Keratinocyte (primary cell): ENCODE data around the gene REPS2. TPM values are rescaled to one million over a fixed set of nuclear protein-coding genes. Genes with fewer than 3 reads are reported as not detected.

ENCODE experiments used
- DNase-seq: peaks from one replicate; pipeline ENCODE4 v3.0.0-alpha.2; 2011; ENCODE audit warnings: low read depth, missing footprints, low spot score
- FAIRE-seq: peaks from 2 replicates; lab custom pipeline; 2011; peaks lifted over from hg19 to GRCh38; lab: Jason Lieb, UNC
- H2AFZ ChIP-seq: 2 replicates; pipeline ENCODE4 v1.6.0; 2012; ENCODE audit warnings: low read length, control low read depth, inconsistent platforms; ENCODE audit not compliant: control insufficient read depth
- H3K27ac ChIP-seq: 2 replicates; pipeline ENCODE4 v1.5.1; 2011; ENCODE audit warnings: low read length; ENCODE audit not compliant: control insufficient read depth, insufficient read depth
- H3K27me3 ChIP-seq: 3 replicates; pipeline ENCODE4 v1.6.0; 2011; ENCODE audit warnings: low read length; ENCODE audit not compliant: control insufficient read depth, insufficient read depth; ENCODE audit errors: extremely low read depth
- H3K36me3 ChIP-seq, 2 experiments: 2 replicates in 1 of 2; 3 replicates in 1 of 2; pipeline ENCODE4 v1.5.1; 2011; ENCODE audit warnings: low read length in 2 of 2, mild to moderate bottlenecking in 1 of 2; ENCODE audit not compliant: control insufficient read depth in 2 of 2, insufficient read depth in 2 of 2; ENCODE audit errors: extremely low read depth in 1 of 2
- H3K4me1 ChIP-seq: 3 replicates; pipeline ENCODE4 v1.5.1; 2011; ENCODE audit warnings: low read length; ENCODE audit not compliant: control insufficient read depth, insufficient read depth; ENCODE audit errors: extremely low read depth
- H3K4me2 ChIP-seq: 3 replicates; pipeline ENCODE4 v1.6.0; 2011; ENCODE audit warnings: low read depth, low read length; ENCODE audit not compliant: control insufficient read depth, insufficient read depth; ENCODE audit errors: extremely low read depth
- H3K4me3 ChIP-seq, 3 experiments: fragments of 200-600 bp in 1 of 3; sonication (generic) in 1 of 3; 2 replicates in 2 of 3; 3 replicates in 1 of 3; pipeline ENCODE4 v1.5.1; 2011 to 2016; ENCODE audit warnings: low read length in 3 of 3, mild to moderate bottlenecking in 3 of 3, control low read depth in 2 of 3, inconsistent platforms in 1 of 3, low read depth in 1 of 3, mixed read lengths in 1 of 3, mixed run types in 1 of 3, moderate library complexity in 1 of 3; ENCODE audit not compliant: control insufficient read depth in 2 of 3, insufficient read depth in 2 of 3; ENCODE audit errors: extremely low read depth in 1 of 3
- H3K79me2 ChIP-seq: 2 replicates; pipeline ENCODE4 v1.6.0; 2012; ENCODE audit warnings: low read length; ENCODE audit not compliant: control insufficient read depth, insufficient read depth
- H3K9ac ChIP-seq: 3 replicates; pipeline ENCODE4 v1.6.0; 2011; ENCODE audit warnings: low read length; ENCODE audit not compliant: control insufficient read depth, insufficient read depth; ENCODE audit errors: extremely low read depth
- H3K9me1 ChIP-seq: 3 replicates; pipeline ENCODE4 v1.6.0; 2011; ENCODE audit warnings: low read length; ENCODE audit not compliant: control insufficient read depth, insufficient read depth; ENCODE audit errors: extremely low read depth
- H3K9me3 ChIP-seq: 2 replicates; pipeline ENCODE4 v1.5.1; 2012; ENCODE audit warnings: low read depth, low read length; ENCODE audit not compliant: control insufficient read depth
- H4K20me1 ChIP-seq: 3 replicates; pipeline ENCODE4 v1.6.0; 2011; ENCODE audit warnings: low read length; ENCODE audit not compliant: control insufficient read depth, insufficient read depth; ENCODE audit errors: extremely low read depth
- CTCF ChIP-seq, 3 experiments: IDR thresholded peaks in 1 of 3; conservative IDR thresholded peaks in 1 of 3; optimal IDR thresholded peaks in 1 of 3; 2 replicates in 2 of 3; 3 replicates in 1 of 3; pipeline versions ENCODE3 to v1.5.1; 2011; ENCODE audit warnings: low read length in 3 of 3, mild to moderate bottlenecking in 3 of 3, moderate library complexity in 2 of 3, control low read depth in 1 of 3, inconsistent platforms in 1 of 3; ENCODE audit not compliant: insufficient read depth in 2 of 3; ENCODE audit errors: extremely low read depth in 1 of 3
- EZH2 ChIP-seq: IDR thresholded peaks from one replicate; pipeline ENCODE4 v1.6.1; 2012; ENCODE audit warnings: inconsistent platforms, mild to moderate bottlenecking, low read length, moderate library complexity
- dilution Hi-C: fragments of 300-500 bp; cut with MboI; formaldehyde crosslinking; loops from one replicate; pipeline ENCODE4 v1.7.0; 2020; ENCODE audit warnings: low sequenced_read_pairs; ENCODE audit not compliant: extremely low pct_ligation_motif_present
- polyA plus RNA-seq, 5 experiments: library from polyadenylated mRNA; depleted of rRNA in 3 of 5; stranded (reverse) in 3 of 5; stranded (forward) in 1 of 5; unstranded in 1 of 5; fragments of >200 nt; gene quantifications; 1 replicate in 1 of 5; 2 replicates in 3 of 5; 3 replicates in 1 of 5; pipeline versions ENCODE4 v1.2.1 to v1.2.3, GENCODE V29; 2011 to 2012; ENCODE audit warnings: missing spikeins in 2 of 5, low read depth in 1 of 5, low replicate concordance in 1 of 5

The REPS2 gene
- polyA plus RNA-seq, 1 donor (not counting 4 experiments of a cell fraction or from before 2014, with no cell fraction given): 2.4 TPM

GRCh38 chrX:16903274-16904022, 43.0 kb upstream of the REPS2 start:
- dilution Hi-C loops: no loop called here
- FAIRE-seq: no peak

DNA sequence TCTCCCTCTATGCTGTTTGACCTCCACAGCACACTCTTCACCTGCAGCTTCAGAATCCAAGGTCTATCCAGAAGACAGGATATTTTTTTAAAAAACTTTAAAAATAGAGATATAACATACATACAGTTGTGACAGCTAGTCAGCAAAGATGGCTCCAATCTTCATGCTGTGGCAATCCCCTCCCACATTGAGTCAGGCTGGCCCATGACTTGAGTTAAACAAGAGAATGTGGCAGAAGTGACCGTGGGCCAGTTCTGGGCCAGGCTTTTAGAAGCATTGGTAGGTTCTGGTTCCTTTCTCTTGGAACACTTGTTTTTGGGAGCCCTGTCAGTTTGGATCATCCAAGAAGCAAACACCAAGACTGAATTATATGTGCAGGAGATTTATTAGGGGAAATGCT, 36.1 kb upstream of the REPS2 start:
- H3K27ac ChIP-seq: no peak overlapping the region
- no peak overlapping the region for H3K4me2 ChIP-seq
- no peak for TF ChIP-seq CTCF (optimal IDR thresholded peaks at IDR 0.05 in 1 of 3, IDR thresholded peaks at IDR 0.05 in 1 of 3, conservative IDR thresholded peaks at IDR 0.05 in 1 of 3; ENCODE audit: extremely low read depth in 1 of 3, insufficient read depth in 2 of 3, low read length in 3 of 3)
- TF ChIP-seq EZH2: no peak
- H4K20me1 ChIP-seq: no peaks in the 10 kb centered on the region
- no peaks in the 10 kb centered on the region for H3K9me1 ChIP-seq
- FAIRE-seq (no peak), DNase-seq (no peak)
- no peaks in the 10 kb centered on the region for H3K9me3 ChIP-seq
- H3K36me3 ChIP-seq: no peaks in the 10 kb centered on the region
- dilution Hi-C loops: no loop called here
- H3K9ac ChIP-seq: no peak overlapping the region
- no peak overlapping the region for H2AFZ ChIP-seq
- no peaks in the 10 kb centered on the region for H3K79me2 ChIP-seq
- no peak overlapping the region for H3K4me3 ChIP-seq
- H3K4me1 ChIP-seq: no peaks in the 10 kb centered on the region
- no peaks in the 10 kb centered on the region for H3K27me3 ChIP-seq

More at GRCh38 chrX:16903274-16904022, 43.0 kb upstream of the REPS2 start:
- Histone ChIP-seq H3K36me3 (no peaks in the 10 kb centered on the region), H3K27ac (no peak overlapping the region), H3K4me2 (no peak overlapping the region), H4K20me1 (no peaks in the 10 kb centered on the region), H2AFZ (no peak overlapping the region), H3K27me3 (no peaks in the 10 kb centered on the region), H3K9ac (no peak overlapping the region), H3K79me2 (no peaks in the 10 kb centered on the region), H3K9me3 (no peaks in the 10 kb centered on the region), H3K9me1 (no peaks in the 10 kb centered on the region), H3K4me1 (no peaks in the 10 kb centered on the region), H3K4me3 (no peak overlapping the region)
- no peak for DNase-seq
- TF ChIP-seq EZH2: no peak
- TF ChIP-seq CTCF (optimal IDR thresholded peaks at IDR 0.05 in 1 of 3, IDR thresholded peaks at IDR 0.05 in 1 of 3, conservative IDR thresholded peaks at IDR 0.05 in 1 of 3; ENCODE audit: extremely low read depth in 1 of 3, insufficient read depth in 2 of 3, low read length in 3 of 3): no peak
